SU-DHL-6 (cell line): ENCODE data around the gene MYORG.

Experiments
- H2AFZ ChIP-seq: fragments of 200-600 bp; sonication (generic); 2 replicates; pipeline ENCODE4 v1.6.1; 2014; ENCODE audit warnings: low read depth, mild to moderate bottlenecking, moderate library complexity, mixed read lengths, antibody characterized with exemption, low read length; ENCODE audit not compliant: severe bottlenecking
- H3F3A ChIP-seq: fragments of 200-600 bp; shearing (Covaris generic); 2 replicates; pipeline ENCODE4 v1.6.0; 2016; ENCODE audit warnings: antibody characterized with exemption, mild to moderate bottlenecking; ENCODE audit not compliant: insufficient read depth
- H3K27ac ChIP-seq: fragments of 200-600 bp; sonication (generic); 2 replicates; pipeline ENCODE4 v1.5.1; 2016; ENCODE audit warnings: low read depth, mild to moderate bottlenecking, low read length, moderate library complexity, mixed read lengths
- H3K27me3 ChIP-seq: fragments of 200-600 bp; sonication (generic), shearing (Covaris generic); 2 replicates; pipeline ENCODE4 v1.6.0; 2014; ENCODE audit warnings: mild to moderate bottlenecking, low read length
- H3K36me3 ChIP-seq: fragments of 200-600 bp; sonication (generic); 2 replicates; pipeline ENCODE4 v1.6.1; 2014; ENCODE audit warnings: mild to moderate bottlenecking, low read length, mixed read lengths
- H3K4me2 ChIP-seq: fragments of 300-600, 200-600 bp; shearing (Covaris generic), sonication (generic); 2 replicates; pipeline ENCODE4 v1.6.0; 2014; ENCODE audit warnings: low read length, low read depth, mild to moderate bottlenecking; ENCODE audit not compliant: poor library complexity, severe bottlenecking
- H3K4me3 ChIP-seq: fragments of 200-600 bp; sonication (generic); 2 replicates; pipeline ENCODE4 v1.5.1; 2014; ENCODE audit warnings: antibody characterized with exemption, low read length, mild to moderate bottlenecking, mixed read lengths; ENCODE audit not compliant: insufficient read depth, poor library complexity, severe bottlenecking
- H3K79me2 ChIP-seq: fragments of 200-600 bp; sonication (generic); 2 replicates; pipeline ENCODE4 v1.6.1; 2014; ENCODE audit warnings: mild to moderate bottlenecking, low read length, moderate library complexity; ENCODE audit not compliant: insufficient read depth
- H3K9ac ChIP-seq: fragments of 200-600 bp; sonication (generic); 2 replicates; pipeline ENCODE4 v1.7.0; 2014; ENCODE audit warnings: mild to moderate bottlenecking, low read length
- H3K9me2 ChIP-seq: fragments of 200-600 bp; sonication (generic); replicated peaks from 2 replicates; pipeline ENCODE4 v1.6.1; 2014; ENCODE audit warnings: low read length; ENCODE audit not compliant: insufficient read depth
- H3K9me3 ChIP-seq: fragments of 200-600 bp; sonication (generic); 2 replicates; pipeline ENCODE4 v1.6.1; 2014; ENCODE audit warnings: low read length, mixed read lengths; ENCODE audit not compliant: insufficient read depth
- H4K20me1 ChIP-seq: fragments of 200-600 bp; sonication (generic); 2 replicates; pipeline ENCODE4 v1.6.1; 2014; ENCODE audit warnings: low read depth, mild to moderate bottlenecking, antibody characterized with exemption, low read length, moderate library complexity, mixed read lengths
- CTCF ChIP-seq: fragments of 200-600 bp; sonication (generic); IDR thresholded peaks from one replicate; pipeline ENCODE4 v1.5.1; 2017; ENCODE audit warnings: antibody characterized with exemption, mild to moderate bottlenecking, low read length, moderate library complexity; ENCODE audit not compliant: insufficient read depth, poor library complexity, severe bottlenecking
- EZH2phosphoT487 ChIP-seq: fragments of 200-600 bp; sonication (generic), shearing (Covaris generic); conservative IDR thresholded peaks from 2 replicates; pipeline ENCODE4 v1.6.1; 2018; ENCODE audit warnings: mild to moderate bottlenecking, antibody characterized with exemption, low read length, moderate library complexity, mixed read lengths

MYORG gene

GRCh38 chr9:34347800-34348158 is 28.9 kb downstream of the MYORG start:
- Histone ChIP-seq H3K27ac (no peak overlapping the region), H3K36me3 (no peaks in the 10 kb centered on the region), H3K27me3 (no peaks in the 10 kb centered on the region), H3K4me2 (no peak overlapping the region), H3K9me2 (no peaks in the 10 kb centered on the region), H2AFZ (no peak overlapping the region), H3K4me3 (no peak overlapping the region), H4K20me1 (no peaks in the 10 kb centered on the region), H3K9me3 (no peaks in the 10 kb centered on the region), H3K79me2 (no peaks in the 10 kb centered on the region), H3F3A (no peaks in the 10 kb centered on the region), H3K9ac (no peak overlapping the region)
- TF ChIP-seq EZH2phosphoT487: no peak
- TF ChIP-seq CTCF: no peak

DNA sequence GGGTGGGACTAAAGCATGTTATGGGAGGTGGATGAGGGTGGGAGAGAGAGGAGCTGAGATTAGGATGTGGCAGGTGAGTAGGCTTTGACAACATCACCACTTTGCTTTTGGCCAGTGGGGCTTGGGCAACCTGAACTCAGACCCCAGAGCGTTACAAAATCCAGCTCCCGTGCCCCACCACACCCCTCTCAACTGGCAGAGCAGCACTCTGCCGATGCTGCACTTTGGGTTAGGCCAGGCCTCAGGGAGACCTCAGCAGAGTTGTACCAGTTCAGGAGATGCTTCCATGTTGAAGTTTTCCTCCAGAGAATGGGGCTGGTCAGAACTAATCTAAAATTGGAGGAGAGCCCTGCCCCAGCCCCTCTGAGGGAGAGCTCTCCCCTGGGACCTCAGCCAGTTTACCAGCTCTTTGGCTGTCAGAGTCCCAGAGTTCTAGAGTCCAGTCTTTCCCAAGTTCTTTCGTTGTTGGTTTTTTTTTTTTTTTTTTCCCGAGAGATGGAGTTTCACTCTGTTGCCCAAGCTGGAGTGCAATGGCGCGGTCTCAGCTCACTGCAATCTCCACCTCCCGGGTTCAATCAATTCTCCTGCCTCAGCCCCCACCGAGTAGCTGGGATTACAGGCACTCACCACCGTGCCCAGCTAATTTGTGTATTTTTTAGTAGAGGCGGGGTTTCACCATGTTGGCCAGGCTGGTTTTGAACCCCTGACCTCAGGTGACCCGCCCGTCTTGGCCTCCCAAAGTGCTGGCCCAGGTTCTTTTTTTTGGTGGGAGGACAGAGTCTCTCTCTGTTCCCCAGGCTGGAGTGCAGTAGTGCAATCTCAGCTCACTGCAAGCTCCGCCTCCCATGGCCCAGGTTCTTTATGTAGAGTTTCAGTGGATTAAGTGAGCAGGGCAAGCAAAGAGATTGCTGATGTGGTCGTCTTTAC is 29.6 kb downstream of the MYORG start:
- no peaks in the 10 kb centered on the region for H3K9me3 ChIP-seq
- no peaks in the 10 kb centered on the region for H3K79me2 ChIP-seq
- no peaks in the 10 kb centered on the region for H3F3A ChIP-seq
- H3K9me2 ChIP-seq: no peaks in the 10 kb centered on the region
- no peaks in the 10 kb centered on the region for H4K20me1 ChIP-seq
- no peak overlapping the region for H3K9ac ChIP-seq
- no peak overlapping the region for H3K4me3 ChIP-seq
- H3K27ac ChIP-seq: no peak overlapping the region
- TF ChIP-seq CTCF (no peak), EZH2phosphoT487 (no peak)
- no peaks in the 10 kb centered on the region for H3K27me3 ChIP-seq
- H2AFZ ChIP-seq: no peak overlapping the region
- no peaks in the 10 kb centered on the region for H3K36me3 ChIP-seq
- no peak overlapping the region for H3K4me2 ChIP-seq

DNA sequence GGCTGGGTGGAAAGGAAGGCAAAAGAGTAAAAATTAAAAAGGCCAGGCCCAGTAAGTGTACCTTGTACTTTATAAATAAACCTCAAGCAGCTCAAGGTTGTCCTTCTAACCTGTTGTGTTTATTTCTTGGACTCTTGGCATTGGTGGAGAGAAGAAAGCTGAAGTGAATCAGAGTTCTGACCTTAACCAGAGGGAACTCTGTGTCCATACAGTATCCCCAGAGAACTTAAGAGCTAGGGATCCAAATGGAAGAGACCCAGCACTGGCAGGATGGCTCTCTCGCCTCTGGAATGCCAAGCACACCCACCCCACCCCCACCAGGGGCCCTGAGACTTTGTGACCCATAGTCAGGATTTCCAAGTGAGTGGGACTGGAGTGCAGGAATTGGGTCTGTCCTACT is 33.1 kb downstream of the MYORG start:
- H3K4me3 ChIP-seq: no peak overlapping the region
- no peaks in the 10 kb centered on the region for H4K20me1 ChIP-seq
- H3K27me3 ChIP-seq: no peaks in the 10 kb centered on the region
- no peaks in the 10 kb centered on the region for H3F3A ChIP-seq
- no peak overlapping the region for H2AFZ ChIP-seq
- no peak overlapping the region for H3K27ac ChIP-seq
- no peak overlapping the region for H3K4me2 ChIP-seq
- TF ChIP-seq EZH2phosphoT487: no peak
- no peak for TF ChIP-seq CTCF
- no peaks in the 10 kb centered on the region for H3K79me2 ChIP-seq
- no peaks in the 10 kb centered on the region for H3K36me3 ChIP-seq
- H3K9me3 ChIP-seq: no peaks in the 10 kb centered on the region
- H3K9me2 ChIP-seq: no peaks in the 10 kb centered on the region
- H3K9ac ChIP-seq: no peak overlapping the region
